ENCODE data around the gene CNPY4.
"Not testable (repeated sequence)": the region's sequence is repeated elsewhere in the genome, so short reads cannot be mapped to it uniquely, and the experiment has no call there.

The CNPY4 gene

DNA sequence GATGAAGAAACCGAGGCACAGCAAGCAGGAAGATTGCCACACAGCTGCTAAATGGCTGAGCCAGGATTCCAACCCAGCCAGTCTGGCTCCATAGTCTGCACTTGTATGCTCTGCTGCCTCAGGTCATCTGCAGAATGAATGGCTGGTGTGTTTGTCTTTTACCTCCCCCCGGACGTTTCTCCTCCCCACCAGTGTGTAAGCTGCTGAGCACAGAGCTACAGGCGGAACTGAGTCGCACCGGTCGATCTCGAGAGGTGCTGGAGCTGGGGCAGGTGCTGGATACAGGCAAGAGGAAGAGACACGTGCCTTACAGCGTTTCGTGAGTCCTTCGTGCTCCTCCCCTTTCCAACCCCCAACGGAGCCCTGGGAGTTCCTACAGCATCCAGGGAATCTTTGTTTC, 2.6 kb downstream of the CNPY4 start:
- DNase-seq: no peak

DNA sequence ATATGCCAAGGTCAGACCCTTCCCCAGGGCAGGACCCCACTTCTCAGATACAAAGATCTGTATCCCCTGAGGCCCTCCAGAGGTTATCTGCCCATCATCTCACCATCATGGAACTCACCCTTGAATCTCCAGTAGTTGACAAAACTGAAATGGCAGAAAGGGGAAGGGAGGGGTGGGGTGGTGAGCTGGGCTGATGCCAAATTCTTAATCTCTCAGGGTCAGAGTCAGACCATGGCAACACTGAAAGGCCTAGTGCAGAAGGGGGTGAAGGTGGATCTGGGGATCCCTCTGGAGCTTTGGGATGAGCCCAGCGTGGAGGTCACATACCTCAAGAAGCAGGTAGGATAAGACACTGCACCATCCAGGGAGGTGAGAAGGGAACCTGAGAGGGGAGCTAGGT, 3.1 kb downstream of the CNPY4 start:
- no peak for DNase-seq

DNA sequence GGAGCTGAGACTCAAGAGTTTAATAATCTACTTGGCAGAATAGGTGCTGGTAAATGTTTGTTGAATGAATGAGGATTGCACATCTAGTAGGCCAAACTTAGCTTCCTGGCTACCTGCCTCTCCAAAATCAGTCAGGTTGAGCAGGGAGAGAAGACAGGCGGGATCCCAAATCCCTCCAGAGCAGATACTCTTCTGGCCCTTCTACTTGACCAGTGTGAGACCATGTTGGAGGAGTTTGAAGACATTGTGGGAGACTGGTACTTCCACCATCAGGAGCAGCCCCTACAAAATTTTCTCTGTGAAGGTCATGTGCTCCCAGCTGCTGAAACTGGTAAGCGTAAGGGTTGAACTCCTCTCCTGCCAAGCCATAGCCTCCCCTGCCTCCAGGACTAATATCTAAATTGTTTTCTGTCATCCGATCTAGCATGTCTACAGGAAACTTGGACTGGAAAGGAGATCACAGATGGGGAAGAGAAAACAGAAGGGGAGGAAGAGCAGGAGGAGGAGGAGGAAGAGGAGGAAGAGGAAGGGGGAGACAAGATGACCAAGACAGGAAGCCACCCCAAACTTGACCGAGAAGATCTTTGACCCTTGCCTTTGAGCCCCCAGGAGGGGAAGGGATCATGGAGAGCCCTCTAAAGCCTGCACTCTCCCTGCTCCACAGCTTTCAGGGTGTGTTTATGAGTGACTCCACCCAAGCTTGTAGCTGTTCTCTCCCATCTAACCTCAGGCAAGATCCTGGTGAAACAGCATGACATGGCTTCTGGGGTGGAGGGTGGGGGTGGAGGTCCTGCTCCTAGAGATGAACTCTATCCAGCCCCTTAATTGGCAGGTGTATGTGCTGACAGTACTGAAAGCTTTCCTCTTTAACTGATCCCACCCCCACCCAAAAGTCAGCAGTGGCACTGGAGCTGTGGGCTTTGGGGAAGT, 5.1 kb downstream of the CNPY4 start:
- no peak for DNase-seq

DNA sequence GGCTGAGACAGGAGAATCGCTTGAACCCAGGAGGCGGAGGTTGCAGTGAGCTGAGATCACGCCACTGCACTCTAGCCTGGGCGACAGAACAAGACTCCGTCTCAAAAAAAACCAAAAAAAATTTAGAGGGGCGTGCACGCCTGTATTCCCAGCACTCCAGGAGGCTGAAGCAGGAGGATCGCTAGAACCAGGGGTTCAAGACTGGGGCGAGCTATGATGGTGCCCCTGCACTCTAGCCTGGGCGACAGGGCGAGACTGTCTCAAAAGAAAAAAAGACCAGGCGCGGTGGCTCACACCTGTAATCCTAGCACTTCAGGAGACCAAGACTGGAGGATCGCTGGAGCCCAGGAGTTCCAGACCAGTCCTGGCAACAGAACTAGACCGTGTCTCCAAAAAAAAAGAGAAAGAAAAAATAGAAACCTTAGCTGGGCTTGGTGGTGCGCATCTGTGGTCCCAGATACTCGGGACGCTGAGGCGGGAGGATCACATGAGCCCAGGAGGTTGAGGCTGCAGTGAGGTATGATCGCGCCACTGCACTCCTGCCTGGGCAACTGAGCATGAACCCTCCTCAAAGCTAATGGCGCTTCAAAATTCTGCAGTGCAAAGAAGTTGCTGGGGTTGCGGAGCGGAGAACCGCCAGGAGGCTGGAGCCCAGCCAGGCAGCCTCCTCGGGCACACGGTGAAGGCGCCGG, 7.0 kb downstream of the CNPY4 start:
- DNase-seq: peak; percentile 39

- DNase-seq: peak; percentile 91
Observed at GRCh38 chr7:100126931-100127865, 7.8 kb downstream of the CNPY4 start, which contains the start of gene MBLAC1. Gene MBLAC1 (plus strand): TSS chr7:100126967. CDS start chr7:100127396, 429 bp downstream.

DNA sequence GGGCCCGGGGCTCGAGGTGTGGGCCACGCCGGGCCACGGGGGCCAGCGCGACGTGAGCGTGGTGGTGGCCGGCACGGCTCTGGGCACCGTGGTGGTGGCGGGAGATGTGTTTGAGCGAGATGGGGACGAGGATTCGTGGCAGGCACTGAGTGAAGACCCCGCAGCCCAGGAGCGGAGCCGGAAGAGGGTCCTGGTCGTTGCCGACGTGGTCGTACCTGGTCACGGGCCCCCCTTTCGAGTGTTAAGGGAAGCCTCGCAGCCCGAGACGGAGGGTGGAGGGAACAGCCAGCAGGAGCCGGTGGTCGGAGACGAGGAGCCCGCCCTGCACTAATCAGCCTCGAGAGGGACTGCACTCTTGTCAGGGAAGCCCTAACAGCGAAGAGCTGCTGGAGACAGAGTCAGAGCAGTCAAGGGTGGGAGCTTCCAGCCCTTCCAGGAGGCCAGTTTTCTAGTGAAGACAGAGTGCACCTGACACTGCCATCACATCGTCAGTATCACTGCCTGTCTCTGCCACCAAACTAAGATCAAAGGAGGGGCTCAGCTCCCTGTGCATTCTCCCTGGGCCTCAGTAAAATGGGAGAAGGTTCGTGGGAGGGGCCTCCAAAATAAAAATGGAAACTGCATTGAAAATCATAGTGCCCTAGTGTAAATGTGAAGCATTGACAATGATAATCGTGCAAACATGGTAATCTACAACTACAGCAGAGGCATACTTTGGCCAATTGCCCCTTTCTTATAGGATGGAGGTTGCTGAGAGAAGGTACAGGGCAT, 8.6 kb downstream of the CNPY4 start:
- peak; percentile 31 for DNase-seq

GRCh38 chr7:100128637-100128963, 9.2 kb downstream of the CNPY4 start:
- DNase-seq: no peak

DNA sequence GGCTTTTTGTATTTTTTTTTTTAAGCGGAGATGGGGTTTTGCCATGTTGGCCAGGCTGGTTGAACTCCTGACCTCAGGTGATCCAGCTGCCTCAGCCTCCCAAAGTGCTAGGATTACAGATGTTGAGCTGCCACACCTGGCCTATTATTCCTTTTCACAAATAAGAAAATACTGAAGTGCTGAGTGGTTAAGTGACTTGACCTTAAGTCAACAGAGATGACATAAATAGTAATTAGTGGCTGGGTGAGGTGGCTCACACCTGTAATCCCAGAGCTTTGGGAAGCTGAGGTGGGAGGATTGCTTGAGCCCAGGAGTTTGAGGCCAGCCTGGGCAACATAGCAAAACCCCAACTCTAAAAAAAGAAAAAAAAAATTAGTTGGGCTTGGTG, 10.8 kb downstream of the CNPY4 start:
- DNase-seq: peak; percentile 77

DNA sequence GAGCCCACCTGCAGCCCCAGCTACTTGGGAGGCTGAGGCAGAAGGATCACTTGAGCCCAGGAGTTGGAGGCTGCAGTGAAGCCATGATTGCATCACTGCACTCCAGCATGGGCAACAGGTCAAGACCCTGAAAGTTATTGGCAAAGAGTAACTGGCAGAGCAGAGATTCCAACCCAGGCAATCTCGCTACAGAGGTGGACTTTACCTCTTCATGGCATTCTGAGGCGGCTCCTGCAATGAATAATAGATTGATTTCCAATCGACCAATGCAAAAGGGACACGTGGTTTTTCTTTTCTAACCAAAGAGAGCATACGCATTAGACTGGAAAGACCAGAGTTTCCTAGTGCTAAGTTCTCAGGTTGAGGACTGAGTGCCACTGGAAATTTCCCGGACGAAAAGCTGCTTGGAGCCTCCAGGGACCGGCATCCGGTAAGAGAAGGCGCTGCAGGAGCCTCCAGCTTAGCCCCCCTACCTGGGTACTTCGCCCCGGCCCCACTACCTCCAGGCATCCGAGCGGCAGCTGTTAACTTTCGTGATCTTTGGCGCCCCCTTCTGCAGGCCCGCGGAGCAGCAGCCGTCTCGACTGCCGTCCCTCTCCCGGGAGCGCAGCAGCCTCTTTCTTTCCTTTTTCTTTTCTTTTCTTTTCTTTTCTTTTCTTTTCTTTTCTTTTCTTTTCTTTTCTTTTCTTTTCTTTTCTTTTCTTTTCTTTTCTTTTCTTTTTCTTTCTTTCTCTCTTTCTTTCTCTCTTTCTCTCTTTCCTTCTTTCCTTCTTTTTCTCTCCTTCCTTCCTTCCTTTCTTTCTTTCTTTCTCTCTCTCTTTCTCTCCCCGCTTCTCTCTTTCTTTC, 11.4 kb downstream of the CNPY4 start:
- DNase-seq: peak; percentile 75

DNA sequence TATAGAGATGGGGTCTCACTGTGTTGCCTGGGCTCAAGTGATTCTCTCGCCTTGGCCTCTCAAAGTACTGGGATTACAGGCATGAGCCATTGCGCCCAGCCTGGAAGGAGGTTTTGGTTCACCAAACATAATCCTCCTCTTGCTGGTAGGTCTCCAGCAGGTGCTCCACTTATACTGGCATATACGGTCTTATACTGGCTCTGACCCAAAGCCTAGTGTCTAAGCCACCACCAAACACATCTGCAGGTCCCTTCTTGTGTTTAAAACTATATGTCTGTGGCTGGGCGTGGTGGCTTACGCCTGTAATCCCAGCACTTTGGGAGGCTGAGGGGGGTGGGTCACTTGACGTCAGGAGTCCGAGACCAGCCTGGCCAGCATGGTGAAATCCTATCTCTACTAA, 12.7 kb downstream of the CNPY4 start:
- DNase-seq: no peak

DNA sequence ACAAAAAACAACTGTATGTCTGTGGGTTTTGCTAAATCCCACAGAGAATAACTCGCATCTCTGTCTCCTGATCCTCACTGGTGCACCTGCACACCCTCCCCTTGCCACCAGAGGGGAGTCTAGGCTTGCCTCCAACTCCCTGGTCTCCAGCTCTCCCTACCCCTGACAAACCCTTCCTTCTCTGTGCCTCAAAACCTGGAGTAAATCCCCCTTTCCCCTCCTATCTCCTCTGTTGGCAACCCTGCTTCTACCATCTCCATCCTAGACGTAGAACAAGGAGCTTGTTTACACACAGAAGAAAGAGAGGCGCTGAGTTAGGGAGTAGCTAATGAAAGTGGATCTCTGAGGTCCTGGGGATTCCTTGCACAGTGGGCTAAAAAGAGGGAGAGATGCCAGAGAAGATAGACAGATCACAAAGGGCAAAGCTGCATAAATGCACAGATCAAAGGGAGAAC, 13.3 kb downstream of the CNPY4 start:
- DNase-seq: peak; percentile 68

- DNase-seq: peak; percentile 43
Observed at GRCh38 chr7:100137851-100138760, 18.7 kb downstream of the CNPY4 start.

GRCh38 chr7:100141555-100141949, 22.1 kb downstream of the CNPY4 start:
- no peak for DNase-seq

GRCh38 chr7:100142461-100142860, 23.0 kb downstream of the CNPY4 start:
- no peak for DNase-seq

- not testable (repeated sequence) for DNase-seq
Observed at GRCh38 chr7:100146350-100146749, 26.9 kb downstream of the CNPY4 start.

GRCh38 chr7:100147278-100147677, 27.8 kb downstream of the CNPY4 start:
- no peak for DNase-seq

DNA sequence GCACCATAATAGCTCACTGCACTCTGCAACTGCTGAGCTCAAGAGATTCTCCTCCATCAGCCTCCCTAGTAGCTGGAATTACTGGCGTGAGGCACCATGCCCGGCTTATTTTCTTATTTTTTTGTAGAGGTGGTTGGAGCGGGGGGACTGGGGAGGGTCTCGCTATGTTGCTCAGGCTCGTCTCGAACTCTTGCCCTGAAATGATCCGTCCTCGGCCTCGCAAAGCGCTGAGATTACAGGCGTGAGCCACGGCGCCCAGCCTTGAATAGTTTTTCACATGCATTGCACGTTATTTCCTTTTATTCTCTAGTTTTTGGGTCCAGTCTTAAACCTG, 28.8 kb downstream of the CNPY4 start:
- no peak for DNase-seq

GRCh38 chr7:100148559-100149328, 29.3 kb downstream of the CNPY4 start, which contains the start of gene LAMTOR4:
Gene LAMTOR4 (plus strand): TSS chr7:100148918. CDS start chr7:100148973, 55 bp downstream.
- peak; percentile 99 for DNase-seq

DNA sequence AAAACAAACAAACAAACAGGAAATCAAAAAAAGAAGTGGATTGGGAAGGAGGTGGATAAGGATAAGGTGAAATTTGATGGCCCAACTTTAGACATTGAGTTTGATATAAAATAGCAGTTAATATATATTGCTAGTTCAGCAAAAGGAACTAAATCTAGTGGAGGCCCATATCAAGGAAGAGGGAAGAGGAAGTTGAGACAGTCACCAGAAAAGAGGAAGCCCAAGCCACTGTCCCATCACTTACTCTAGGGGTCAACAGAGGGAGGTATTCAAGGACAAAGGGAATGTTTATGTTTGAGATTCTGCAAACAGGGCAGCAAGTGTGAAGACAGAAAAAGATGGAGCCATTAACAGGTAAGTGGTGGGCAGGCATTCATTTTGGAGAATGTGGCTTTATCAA, 33.0 kb downstream of the CNPY4 start:
- no peak for DNase-seq

All from NCI-H146 (cell line).